K562 (cell line): Measurements from ENCODE around the gene SYT1. TPM values are rescaled to one million over a fixed set of nuclear protein-coding genes. Genes with fewer than 3 reads are reported as not detected.

Source experiments
- ATAC-seq: fragments of 200-7000 bp; cut with Tn5 transposase; 3 replicates; pipeline ENCODE4 v1.9.1; 2020; ENCODE audit warnings: moderate library complexity
- BruUV-seq: library from RNA; stranded (reverse); fragments of 400-500 nt; replicated peaks from 2 replicates; lab custom pipeline; 2021; lab: Mats Ljungman, UMichigan
- CTCF ChIA-PET: fragments of 300-600 bp; formaldehyde crosslinking; extraction: SDS; loops from one replicate; lab custom pipeline; 2021; ENCODE audit warnings: low intra/inter-chr PET ratio; lab: Yijun Ruan, JAX
- POLR2A ChIA-PET: fragments of 300-600, 350-650 bp; sonication (Branson Sonifier 250); formaldehyde crosslinking; extraction: SDS; loops from one replicate; lab custom pipeline; 2021; ENCODE audit warnings: antibody characterized with exemption, inconsistent platforms; lab: Yijun Ruan, JAX
- DNase-seq, 4 experiments: peaks; one replicate each; pipeline versions ENCODE4 v3.0.0 to v3.0.0-alpha.2; 2011 to 2018; ENCODE audit warnings: low spot score in 3 of 4, mixed read lengths in 3 of 4; ENCODE audit errors: extremely low read depth in 1 of 4
- FAIRE-seq: peaks from 2 replicates; lab custom pipeline; 2011; peaks lifted over from hg19 to GRCh38; lab: Jason Lieb, UNC
- H2AFZ ChIP-seq: 2 replicates; pipeline ENCODE4 v1.6.0; 2011; ENCODE audit warnings: low read depth, low read length, control low read depth, inconsistent platforms
- H3K27ac ChIP-seq: fragments of 200-600 bp; 3 replicates; pipeline ENCODE4 v1.8.0; 2011; ENCODE audit warnings: low read depth, mild to moderate bottlenecking, control low read depth, inconsistent platforms, low read length, moderate library complexity, mixed read lengths; ENCODE audit errors: extremely low read depth
- H3K27me3 ChIP-seq, 2 experiments: fragments of 300-600 bp in 1 of 2; 2 replicates in 1 of 2; 3 replicates in 1 of 2; pipeline versions ENCODE4 v1.6.0 to v1.8.0; 2011; ENCODE audit warnings: inconsistent platforms in 2 of 2, low read length in 2 of 2, mild to moderate bottlenecking in 1 of 2, mixed read lengths in 1 of 2, moderate library complexity in 1 of 2; ENCODE audit not compliant: control insufficient read depth in 2 of 2, insufficient read depth in 2 of 2
- H3K36me3 ChIP-seq: fragments of 300-600 bp; 3 replicates; pipeline ENCODE4 v1.8.0; 2011; ENCODE audit warnings: mild to moderate bottlenecking, low read length, inconsistent platforms; ENCODE audit not compliant: control insufficient read depth, insufficient read depth
- H3K4me1 ChIP-seq, 2 experiments: fragments of 200-600 bp in 1 of 2; replicated peaks in 1 of 2; 2 replicates in 1 of 2; 3 replicates in 1 of 2; pipeline versions ENCODE4 v1.5.1 to v1.8.0; 2011; ENCODE audit warnings: inconsistent platforms in 2 of 2, low read length in 2 of 2, mild to moderate bottlenecking in 1 of 2, mixed read lengths in 1 of 2, moderate library complexity in 1 of 2; ENCODE audit not compliant: control insufficient read depth in 2 of 2, insufficient read depth in 2 of 2
- H3K4me2 ChIP-seq: 2 replicates; pipeline ENCODE4 v1.6.1; 2011; ENCODE audit warnings: low read length, control low read depth, inconsistent platforms, mixed read lengths; ENCODE audit not compliant: insufficient read depth
- H3K4me3 ChIP-seq: fragments of 200-600 bp; sonication (generic), shearing (Covaris generic); 2 replicates; pipeline ENCODE4 v1.5.1; 2016; ENCODE audit warnings: control low read depth, inconsistent platforms
- H3K79me2 ChIP-seq: fragments of 200-600 bp; 3 replicates; pipeline ENCODE4 v1.8.0; 2011; ENCODE audit warnings: low read length, inconsistent platforms; ENCODE audit not compliant: control insufficient read depth, insufficient read depth
- H3K9ac ChIP-seq, 2 experiments: 2 replicates each; pipeline versions ENCODE4 v1.6.0 to v1.6.1; 2011; ENCODE audit warnings: low read depth in 2 of 2, low read length in 2 of 2, control low read depth in 1 of 2, inconsistent platforms in 1 of 2, mild to moderate bottlenecking in 1 of 2, mixed read lengths in 1 of 2; ENCODE audit not compliant: insufficient read depth in 1 of 2
- H3K9me1 ChIP-seq: one replicate; pipeline ENCODE4 v1.6.0; 2011; ENCODE audit warnings: inconsistent platforms, mild to moderate bottlenecking, low read length, moderate library complexity; ENCODE audit not compliant: control insufficient read depth, insufficient read depth
- H3K9me3 ChIP-seq: replicated peaks from 2 replicates; pipeline ENCODE4 v1.5.1; 2011; ENCODE audit warnings: low read depth, low read length, inconsistent platforms; ENCODE audit not compliant: control insufficient read depth, insufficient read depth
- H4K20me1 ChIP-seq: replicated peaks from 2 replicates; pipeline ENCODE4 v1.6.1; 2011; ENCODE audit warnings: low read length, inconsistent platforms, mixed read lengths; ENCODE audit not compliant: control insufficient read depth, insufficient read depth
- RAD21 ChIP-seq, 2 experiments: fragments of 250-450 bp in 1 of 2; fragments of 450-650 bp in 1 of 2; sonication (Bioruptor Pico) in 1 of 2; formaldehyde crosslinking in 1 of 2; IDR thresholded peaks in 1 of 2; conservative IDR thresholded peaks in 1 of 2; 2 replicates each; pipeline versions ENCODE4 v1.4.0 to v1.8.0; 2020 to 2022; ENCODE audit warnings: mild to moderate bottlenecking in 2 of 2, moderate library complexity in 1 of 2
- TCF7 ChIP-seq: sonication (generic); IDR thresholded peaks from 2 replicates; pipeline ENCODE4 v1.6.1; 2016; ENCODE audit warnings: antibody characterized with exemption, borderline replicate concordance
- WGBS: fragments of 100-300 bp; shearing (Covaris generic); methylation state at CpG from one replicate; pipeline ENCODE4 v1.1.6; 2016; ENCODE audit warnings: low coverage, mixed read lengths; ENCODE audit not compliant: insufficient coverage; ENCODE audit errors: missing lambda C conversion rate; 5-methylcytosine and 5-hydroxymethylcytosine counted together
- in situ Hi-C: fragments of 300-500 bp; cut with MboI; formaldehyde crosslinking; loops from 4 replicates; pipeline ENCODE4 v1.15.0; 2018; ENCODE audit warnings: inconsistent platforms, mixed read lengths
- intact Hi-C: fragments of 100-400 bp; cut with micrococcal nuclease; formaldehyde crosslinking; loops from 2 replicates; pipeline ENCODE4 v1.14.2; 2022
- polyA plus RNA-seq, 8 experiments: library from polyadenylated mRNA; depleted of rRNA in 4 of 8; stranded (reverse) in 5 of 8; unstranded in 3 of 8; fragments of >200 nt; fragmentation: Nextera tagmentation in 2 of 8; fragmentation: Illumina TruSeq in 1 of 8; extraction: Ambion mirVana in 2 of 8; extraction: Trizol in 1 of 8; gene quantifications; 2 replicates each; pipeline versions ENCODE4 v1.2.1 to v1.2.3, GENCODE V29; 2011 to 2014; ENCODE audit warnings: inconsistent platforms in 1 of 8, missing spikeins in 1 of 8
- total RNA-seq, 7 experiments: library from RNA; depleted of rRNA in 6 of 7; stranded (reverse); fragments of >200 nt in 6 of 7; fragmentation: Illumina TruSeq in 2 of 7; extraction: Trizol in 2 of 7; gene quantifications; 2 replicates each; pipeline versions ENCODE4 v1.2.1 to v1.2.3, GENCODE V29; 2011 to 2021; ENCODE audit warnings: low replicate concordance in 1 of 7
- TF ChIP-seq, protein P1 (sequence below), 3 experiments: IDR thresholded peaks in 2 of 3; conservative IDR thresholded peaks in 1 of 3; 2 replicates each; pipeline ENCODE4 v1.5.1; 2011 to 2012; ENCODE audit warnings: low read length in 3 of 3, mild to moderate bottlenecking in 3 of 3, control low read depth in 2 of 3, improper control_type of control experiment in 1 of 3, inconsistent platforms in 1 of 3, low read depth in 1 of 3, mixed read lengths in 1 of 3, moderate library complexity in 1 of 3; ENCODE audit not compliant: insufficient read depth in 2 of 3

SYT1 gene
- total and polyA plus RNA-seq, 9 of the 15 experiments (the other 6 are each of a cell fraction or from before 2014, with no cell fraction given), result 0.03 to 0.13 (median 0.07) TPM; not detected in 4

DNA sequence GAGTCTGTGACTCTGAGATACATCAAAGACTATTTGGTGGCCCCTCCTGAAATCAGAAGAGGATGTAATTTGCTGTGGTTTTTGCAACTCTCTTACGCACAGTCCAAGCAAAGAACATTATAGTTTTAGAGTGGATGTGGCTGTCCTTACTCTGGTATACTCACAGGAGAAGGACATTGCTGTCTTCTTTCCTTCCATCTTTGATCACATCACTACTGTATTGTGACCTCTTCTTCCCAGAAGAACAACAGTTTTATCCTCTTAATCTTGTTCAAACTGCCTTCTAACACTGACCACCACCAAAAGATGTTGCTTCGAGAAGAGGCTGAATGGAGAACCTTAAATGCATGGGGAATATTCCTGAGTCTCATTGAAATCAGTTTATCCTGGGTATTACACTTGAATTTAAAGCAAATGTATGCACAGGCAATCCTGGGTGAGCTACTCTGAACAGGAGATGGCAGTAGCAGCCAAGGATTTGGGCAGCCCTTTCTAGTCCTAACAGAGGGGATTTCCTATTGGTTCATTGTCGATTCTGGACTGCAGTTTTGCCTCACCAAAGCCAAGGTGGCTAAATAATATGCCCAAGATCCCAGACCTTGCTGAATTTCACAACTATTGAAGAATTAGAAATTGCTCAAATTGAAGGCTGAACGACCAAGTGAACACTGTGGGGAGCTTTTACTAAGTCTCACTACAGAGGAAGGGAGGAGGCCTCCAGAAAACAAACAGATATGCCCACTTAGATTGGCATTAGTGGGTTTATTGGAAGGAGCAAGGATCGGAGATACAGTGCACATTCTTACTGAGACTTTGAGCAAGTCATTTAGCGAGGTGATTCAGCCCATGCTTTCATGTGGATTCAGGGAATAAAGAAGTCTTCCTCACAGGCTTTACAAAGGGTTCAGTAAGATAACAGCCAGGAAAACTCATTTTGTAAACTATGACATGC, 543.4 kb downstream of the SYT1 start:
- 1% methylated on average over 6 of the region's 6 CpGs for WGBS
- Histone ChIP-seq H4K20me1 (no peaks in the 10 kb centered on the region), H3K4me1 (no peaks in the 10 kb centered on the region), H3K9me1 (no peaks in the 10 kb centered on the region), H3K9ac (no peak overlapping the region), H3K79me2 (no peaks in the 10 kb centered on the region), H3K36me3 (no peaks in the 10 kb centered on the region), H3K4me3 (no peak overlapping the region), H2AFZ (no peak overlapping the region), H3K9me3 (0 out of 2 replicates have a peak, but pooled peaks cover 3% of the 10 kb centered on the region), H3K27me3 (no peaks in the 10 kb centered on the region)
- BruUV-seq, result no TSS peak
- FAIRE-seq (no peak), ATAC-seq (no peak; the same call in 2 of the 3 replicates), DNase-seq (peak in 1 of 4 experiments; percentile 6)
- CTCF ChIA-PET, result interaction anchor here (0.6 to 0.7 kb wide), 2 partner anchors 148 to 330 kb away, joined by 3 read pairs; no protein-coding TSS in a partner anchor
- intact Hi-C loops (no loop called here), in situ Hi-C loops (no loop called here)
- TF ChIP-seq, protein P1, sequence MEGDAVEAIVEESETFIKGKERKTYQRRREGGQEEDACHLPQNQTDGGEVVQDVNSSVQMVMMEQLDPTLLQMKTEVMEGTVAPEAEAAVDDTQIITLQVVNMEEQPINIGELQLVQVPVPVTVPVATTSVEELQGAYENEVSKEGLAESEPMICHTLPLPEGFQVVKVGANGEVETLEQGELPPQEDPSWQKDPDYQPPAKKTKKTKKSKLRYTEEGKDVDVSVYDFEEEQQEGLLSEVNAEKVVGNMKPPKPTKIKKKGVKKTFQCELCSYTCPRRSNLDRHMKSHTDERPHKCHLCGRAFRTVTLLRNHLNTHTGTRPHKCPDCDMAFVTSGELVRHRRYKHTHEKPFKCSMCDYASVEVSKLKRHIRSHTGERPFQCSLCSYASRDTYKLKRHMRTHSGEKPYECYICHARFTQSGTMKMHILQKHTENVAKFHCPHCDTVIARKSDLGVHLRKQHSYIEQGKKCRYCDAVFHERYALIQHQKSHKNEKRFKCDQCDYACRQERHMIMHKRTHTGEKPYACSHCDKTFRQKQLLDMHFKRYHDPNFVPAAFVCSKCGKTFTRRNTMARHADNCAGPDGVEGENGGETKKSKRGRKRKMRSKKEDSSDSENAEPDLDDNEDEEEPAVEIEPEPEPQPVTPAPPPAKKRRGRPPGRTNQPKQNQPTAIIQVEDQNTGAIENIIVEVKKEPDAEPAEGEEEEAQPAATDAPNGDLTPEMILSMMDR (IDR thresholded peaks at IDR 0.05 in 2 of 3, conservative IDR thresholded peaks at IDR 0.05 in 1 of 3; ENCODE audit: insufficient read depth in 2 of 3, low read depth in 1 of 3, low read length in 3 of 3), result peak in 1 of 3 experiments; percentile 13; a peak in 2 of 6 replicates
- no peak for TF ChIP-seq TCF7
- TF ChIP-seq RAD21 (CRISPR knock-in tag; conservative IDR thresholded peaks at IDR 0.05 in 1 of 2, IDR thresholded peaks at IDR 0.05 in 1 of 2), result peak; percentile 18 to 31; a peak in 3 of 4 replicates
- TF ChIP-seq, all 486 proteins: peak for 2
- Histone ChIP-seq H3K4me2 (no peak overlapping the region), H3K27ac (no peak overlapping the region)
- POLR2A ChIA-PET, result no interaction called here
